K562 (cell line): Measurements from ENCODE around the gene CFAP126. TPM values are rescaled to one million over a fixed set of nuclear protein-coding genes. Genes with fewer than 3 reads are reported as not detected.
"Not testable (repeated sequence)": the region's sequence is repeated elsewhere in the genome, so short reads cannot be mapped to it uniquely, and the experiment has no call there.

Experiments
- CUX1 ChIP-seq: fragments of 200-800 bp; sonication (Bioruptor generic); IDR thresholded peaks from 2 replicates; pipeline ENCODE4 v1.6.1; 2016; ENCODE audit warnings: missing genetic modification characterization, missing compliant biosample characterization
- HBP1 ChIP-seq: fragments of 450-650 bp; formaldehyde crosslinking; IDR thresholded peaks from 2 replicates; pipeline ENCODE4 v1.4.0; 2022; ENCODE audit warnings: missing genetic modification characterization
- KDM1A ChIP-seq, 2 experiments: fragments of 450-650 bp; IDR thresholded peaks; 2 replicates each; pipeline ENCODE4 v1.6.1; 2016; ENCODE audit warnings: mild to moderate bottlenecking in 2 of 2
- MNT ChIP-seq, 2 experiments: fragments of 450-650 bp; conservative IDR thresholded peaks; 2 replicates each; pipeline ENCODE4 v1.6.1; 2017; ENCODE audit warnings: mild to moderate bottlenecking in 2 of 2, moderate library complexity in 2 of 2
- NR2C1 ChIP-seq, 2 experiments: fragments of 450-650 bp; IDR thresholded peaks; 2 replicates each; pipeline ENCODE4 v1.6.1; 2017; ENCODE audit warnings: mild to moderate bottlenecking in 2 of 2, antibody characterized with exemption in 1 of 2, inconsistent platforms in 1 of 2, missing compliant biosample characterization in 1 of 2, missing genetic modification characterization in 1 of 2
- SOX6 ChIP-seq: fragments of 450-650 bp; IDR thresholded peaks from 2 replicates; pipeline ENCODE4 v1.6.1; 2014; ENCODE audit warnings: mild to moderate bottlenecking
- TAL1 ChIP-seq: fragments of 450-650 bp; IDR thresholded peaks from 2 replicates; pipeline ENCODE4 v1.6.1; 2016; ENCODE audit warnings: mild to moderate bottlenecking
- ZFX ChIP-seq: sonication (generic); formaldehyde crosslinking; IDR thresholded peaks from 2 replicates; pipeline ENCODE4 v1.8.0; 2022; ENCODE audit warnings: mild to moderate bottlenecking, missing genetic modification reagents, moderate library complexity
- ZNF395 ChIP-seq: fragments of 200-800 bp; sonication (Bioruptor generic); IDR thresholded peaks from 2 replicates; pipeline ENCODE4 v1.6.1; 2017; ENCODE audit warnings: missing genetic modification characterization, missing compliant biosample characterization
- ZNF592 ChIP-seq: fragments of 450-650 bp; IDR thresholded peaks from 2 replicates; pipeline ENCODE4 v1.6.1; 2017; ENCODE audit warnings: antibody characterized with exemption, mild to moderate bottlenecking
- ZNF766 ChIP-seq: fragments of 200-800 bp; sonication (Bioruptor generic); conservative IDR thresholded peaks from 2 replicates; pipeline ENCODE4 v1.6.1; 2016; ENCODE audit warnings: missing genetic modification characterization, missing compliant biosample characterization
- polyA plus RNA-seq, 8 experiments: library from polyadenylated mRNA; depleted of rRNA in 4 of 8; stranded (reverse) in 5 of 8; unstranded in 3 of 8; fragments of >200 nt; fragmentation: Nextera tagmentation in 2 of 8; fragmentation: Illumina TruSeq in 1 of 8; extraction: Ambion mirVana in 2 of 8; extraction: Trizol in 1 of 8; gene quantifications; 2 replicates each; pipeline versions ENCODE4 v1.2.1 to v1.2.3, GENCODE V29; 2011 to 2014; ENCODE audit warnings: inconsistent platforms in 1 of 8, missing spikeins in 1 of 8
- total RNA-seq, 7 experiments: library from RNA; depleted of rRNA in 6 of 7; stranded (reverse); fragments of >200 nt in 6 of 7; fragmentation: Illumina TruSeq in 2 of 7; extraction: Trizol in 2 of 7; gene quantifications; 2 replicates each; pipeline versions ENCODE4 v1.2.1 to v1.2.3, GENCODE V29; 2011 to 2021; ENCODE audit warnings: low replicate concordance in 1 of 7

Gene CFAP126
- total and polyA plus RNA-seq, 9 of the 15 experiments (the other 6 are each of a cell fraction or from before 2014, with no cell fraction given): not detected

- TF ChIP-seq ZNF395 (CRISPR knock-in tag): peak; percentile 64; the same call in 1 of the 2 replicates
- TF ChIP-seq ZNF766 (CRISPR knock-in tag): 0 out of 2 replicates have a peak, but pooled peaks have one; percentile 45
- 0 out of 2 replicates have a peak, but pooled peaks have one; percentile 11 for TF ChIP-seq ZFX (CRISPR knock-in tag)
- not testable (repeated sequence) for TF ChIP-seq NR2C1 (IDR thresholded peaks at IDR 0.05)
- TF ChIP-seq NR2C1 (tag; IDR thresholded peaks at IDR 0.05): peak; percentile 71
- peak; percentile 78 for TF ChIP-seq CUX1 (CRISPR knock-in tag)
- peak; percentile 99 for TF ChIP-seq ZNF592
- 0 out of 2 replicates have a peak, but pooled peaks have one; percentile 23 for TF ChIP-seq HBP1
- TF ChIP-seq TAL1: peak; percentile 40; the same call in 1 of the 2 replicates
- 0 out of 4 replicates have a peak, but pooled peaks of 1 of the 2 experiments have one; percentile 39 for TF ChIP-seq MNT (conservative IDR thresholded peaks at IDR 0.05)
- peak in 1 of 2 experiments; percentile 48; a peak in 1 of 4 replicates for TF ChIP-seq KDM1A (IDR thresholded peaks at IDR 0.05)
- TF ChIP-seq SOX6: peak; percentile 61; the same call in 1 of the 2 replicates
Measured at GRCh38 chr1:161315841-161316674, 51.6 kb downstream of the CFAP126 start (continued).
